HG02678 (cell line): ENCODE data around the gene AADACL4.

ENCODE experiments used
- ATAC-seq: cut with Tn5 transposase; IDR thresholded peaks from one replicate; pipeline ENCODE4 v1.9.1; 2021; ENCODE audit warnings: mild to moderate bottlenecking, moderate library complexity; ENCODE audit not compliant: unreplicated experiment

AADACL4 gene

GRCh38 chr1:12610941-12611340, 32.9 kb upstream of the AADACL4 start:
- ATAC-seq = no peak

- no peak for ATAC-seq
Observed at GRCh38 chr1:12613180-12613579, 30.7 kb upstream of the AADACL4 start.

GRCh38 chr1:12614402-12615158, 29.3 kb upstream of the AADACL4 start:
- ATAC-seq = no peak

GRCh38 chr1:12615159-12615864, 28.6 kb upstream of the AADACL4 start:
- ATAC-seq = no peak

- ATAC-seq = no peak
Observed at GRCh38 chr1:12615865-12616708, 27.8 kb upstream of the AADACL4 start.

- ATAC-seq = no peak
Observed at GRCh38 chr1:12616709-12617373, 27.0 kb upstream of the AADACL4 start.

- no peak for ATAC-seq
Observed at GRCh38 chr1:12617511-12617900, 26.4 kb upstream of the AADACL4 start.

GRCh38 chr1:12617901-12618660, 25.8 kb upstream of the AADACL4 start, which contains the start of gene DHRS3:
Gene DHRS3, minus strand, starts transcription at chr1:12618210. Its CDS starts 862 bp downstream, at chr1:12617348.
- no peak for ATAC-seq

- ATAC-seq = no peak
Observed at GRCh38 chr1:12618661-12618964, 25.3 kb upstream of the AADACL4 start.

- no peak for ATAC-seq
Observed at GRCh38 chr1:12618965-12619791, 24.7 kb upstream of the AADACL4 start.

GRCh38 chr1:12619792-12620487, 23.9 kb upstream of the AADACL4 start:
- ATAC-seq = no peak

GRCh38 chr1:12620488-12620865, 23.4 kb upstream of the AADACL4 start:
- no peak for ATAC-seq

GRCh38 chr1:12620931-12621330, 23.0 kb upstream of the AADACL4 start:
- ATAC-seq = no peak

GRCh38 chr1:12621346-12622335, 22.2 kb upstream of the AADACL4 start:
- no peak for ATAC-seq

- ATAC-seq = no peak
Observed at GRCh38 chr1:12622506-12622905, 21.4 kb upstream of the AADACL4 start.

- no peak for ATAC-seq
Observed at GRCh38 chr1:12625276-12625675, 18.6 kb upstream of the AADACL4 start.

GRCh38 chr1:12626888-12627287, 17.0 kb upstream of the AADACL4 start:
- ATAC-seq = no peak

GRCh38 chr1:12627296-12627695, 16.6 kb upstream of the AADACL4 start:
- ATAC-seq = no peak
